GM19468 (cell line): ENCODE results near the gene TBX20.

Experiments
- ATAC-seq: cut with Tn5 transposase; IDR thresholded peaks from one replicate; pipeline ENCODE4 v1.9.1; 2021; ENCODE audit warnings: mild to moderate bottlenecking, moderate library complexity, moderate number of reproducible peaks; ENCODE audit not compliant: unreplicated experiment; ENCODE audit errors: extremely low read depth

Gene TBX20

GRCh38 chr7:35253710-35254495 lies at the start of gene TBX20:
Gene TBX20, minus strand, starts transcription at chr7:35254100. Its CDS starts 480 bp downstream, at chr7:35253620.
- no peak for ATAC-seq

- ATAC-seq, result no peak
These were observed 35.5 kb upstream of the TBX20 start for GRCh38 chr7:35289376-35289775.

- no peak for ATAC-seq
These were observed 33.1 kb upstream of the TBX20 start for GRCh38 chr7:35286986-35287385.

GRCh38 chr7:35286422-35286821 lies 32.5 kb upstream of the TBX20 start:
- ATAC-seq, result no peak

GRCh38 chr7:35285799-35286198 lies 31.9 kb upstream of the TBX20 start:
- no peak for ATAC-seq

GRCh38 chr7:35280902-35281301 lies 27.0 kb upstream of the TBX20 start:
- no peak for ATAC-seq

- ATAC-seq, result no peak
These were observed 23.5 kb upstream of the TBX20 start for GRCh38 chr7:35277359-35277758.

GRCh38 chr7:35272246-35272645 lies 18.3 kb upstream of the TBX20 start:
- no peak for ATAC-seq

- no peak for ATAC-seq
These were observed 15.1 kb upstream of the TBX20 start for GRCh38 chr7:35268953-35269352.

- no peak for ATAC-seq
These were observed 13.5 kb upstream of the TBX20 start for GRCh38 chr7:35267411-35267810.

GRCh38 chr7:35263396-35263795 lies 9.5 kb upstream of the TBX20 start:
- ATAC-seq, result no peak

- ATAC-seq, result no peak
These were observed 7.8 kb upstream of the TBX20 start for GRCh38 chr7:35261476-35262285.

GRCh38 chr7:35261041-35261440 lies 7.1 kb upstream of the TBX20 start:
- no peak for ATAC-seq

- no peak for ATAC-seq
These were observed 6.3 kb upstream of the TBX20 start for GRCh38 chr7:35260246-35260645.

- ATAC-seq, result no peak
These were observed 5.6 kb upstream of the TBX20 start for GRCh38 chr7:35259523-35259908.

GRCh38 chr7:35258868-35259522 lies 5.1 kb upstream of the TBX20 start:
- ATAC-seq, result no peak

GRCh38 chr7:35258125-35258867 lies 4.4 kb upstream of the TBX20 start:
- no peak for ATAC-seq

GRCh38 chr7:35257251-35258124 lies 3.6 kb upstream of the TBX20 start:
- ATAC-seq, result no peak
